GM12892 (cell line): Measurements from ENCODE around the gene ATP8A1.
"Not testable (repeated sequence)": the region's sequence is repeated elsewhere in the genome, so short reads cannot be mapped to it uniquely, and the experiment has no call there.

Experiments
- DNase-seq: peaks from one replicate; pipeline ENCODE4 v3.0.0; 2011; ENCODE audit not compliant: insufficient read length
- FAIRE-seq: peaks from 2 replicates; lab custom pipeline; 2011; peaks lifted over from hg19 to GRCh38; lab: Jason Lieb, UNC
- POLR2A ChIP-seq: IDR thresholded peaks from 2 replicates; pipeline ENCODE4 v1.6.1; 2011; ENCODE audit warnings: low read depth, low read length, control low read depth
- POLR2AphosphoS5 ChIP-seq: IDR thresholded peaks from 2 replicates; pipeline ENCODE4 v1.6.1; 2011; ENCODE audit warnings: low read depth, low read length, control low read depth
- TAF1 ChIP-seq: IDR thresholded peaks from 2 replicates; pipeline ENCODE4 v1.6.1; 2011; ENCODE audit warnings: low read depth, mild to moderate bottlenecking, control low read depth, low read length, borderline replicate concordance

The ATP8A1 gene

DNA sequence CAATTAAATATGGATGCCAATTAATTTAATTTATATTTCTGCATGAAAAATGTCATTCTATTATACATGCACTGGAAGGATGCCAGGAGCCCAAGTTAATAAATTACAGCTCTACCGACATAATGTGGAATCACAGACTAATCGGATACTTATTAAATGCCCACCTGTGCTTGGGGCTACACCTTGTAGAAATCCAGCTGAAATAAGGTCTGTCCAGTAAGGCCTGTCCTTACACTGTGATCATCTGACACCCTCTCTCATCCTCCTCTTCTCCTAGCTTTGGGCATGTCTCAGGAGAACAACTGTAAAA lies 265.6 kb downstream of the ATP8A1 start:
- FAIRE-seq (no peak), DNase-seq (no peak)
- TF ChIP-seq TAF1 (no peak), POLR2AphosphoS5 (no peak), POLR2A (no peak)

DNA sequence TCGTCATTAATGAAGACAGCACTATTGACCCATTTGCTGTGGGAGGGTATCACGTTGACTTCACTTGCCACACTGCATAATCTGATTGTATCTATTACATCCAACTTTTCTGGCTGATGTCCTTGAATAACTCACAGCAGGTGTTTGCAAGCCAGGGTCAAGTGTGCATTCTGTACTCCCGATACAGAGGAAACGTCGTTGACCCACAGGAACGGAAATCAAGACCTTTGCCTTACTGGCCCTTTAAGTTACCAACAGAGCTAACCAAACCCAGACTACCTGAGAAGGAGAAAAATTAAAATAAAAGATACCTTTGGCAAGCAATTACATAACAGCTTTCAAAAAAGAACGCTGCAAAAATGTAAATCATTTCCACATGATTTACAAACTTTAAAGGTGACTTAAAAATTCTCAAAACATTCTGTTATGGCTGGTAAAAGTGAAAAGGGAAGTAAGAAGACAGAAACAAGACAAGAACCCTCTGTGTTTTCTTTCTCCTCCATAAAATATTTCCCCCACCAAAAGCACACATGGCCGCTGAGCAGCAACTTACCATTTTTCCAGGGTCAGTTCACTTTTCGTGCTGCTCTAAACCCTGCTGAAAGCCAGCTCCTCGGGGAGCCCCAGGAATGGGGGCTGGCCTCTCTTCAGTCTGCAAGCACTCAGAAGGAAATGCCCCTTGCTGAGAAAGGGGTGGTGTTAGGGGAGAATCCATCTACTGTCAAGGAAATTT lies 266.1 kb downstream of the ATP8A1 start:
- no peak for TF ChIP-seq POLR2AphosphoS5
- TF ChIP-seq TAF1 = no peak
- TF ChIP-seq POLR2A = no peak
- DNase-seq (no peak), FAIRE-seq (peak; percentile 88)

DNA sequence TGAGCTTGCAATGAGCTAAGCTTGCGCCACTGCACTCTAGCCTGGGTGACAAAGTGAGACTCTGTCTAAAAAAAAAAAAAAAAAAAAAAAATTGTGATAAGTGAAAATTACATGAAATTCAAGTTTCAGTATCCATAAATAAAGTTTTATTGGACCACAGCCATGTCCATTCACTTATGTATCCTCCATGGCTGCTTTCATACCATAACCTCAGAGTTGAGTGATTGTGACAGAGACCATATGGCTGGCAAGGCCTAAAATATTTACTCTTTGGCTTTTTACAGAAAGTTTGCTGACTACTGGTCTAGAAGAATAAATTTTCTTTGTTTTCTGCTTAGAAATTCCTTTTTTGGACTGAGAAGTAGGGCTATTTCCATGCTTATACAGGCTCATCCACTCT lies 271.4 kb downstream of the ATP8A1 start:
- TF ChIP-seq POLR2A = no peak
- no peak for TF ChIP-seq TAF1
- no peak for TF ChIP-seq POLR2AphosphoS5
- DNase-seq (no peak), FAIRE-seq (no peak)

- DNase-seq (no peak), FAIRE-seq (no peak)
- TF ChIP-seq TAF1 (no peak), POLR2AphosphoS5 (no peak), POLR2A (no peak)
Measured at GRCh38 chr4:42381666-42382065, 275.2 kb downstream of the ATP8A1 start.

DNA sequence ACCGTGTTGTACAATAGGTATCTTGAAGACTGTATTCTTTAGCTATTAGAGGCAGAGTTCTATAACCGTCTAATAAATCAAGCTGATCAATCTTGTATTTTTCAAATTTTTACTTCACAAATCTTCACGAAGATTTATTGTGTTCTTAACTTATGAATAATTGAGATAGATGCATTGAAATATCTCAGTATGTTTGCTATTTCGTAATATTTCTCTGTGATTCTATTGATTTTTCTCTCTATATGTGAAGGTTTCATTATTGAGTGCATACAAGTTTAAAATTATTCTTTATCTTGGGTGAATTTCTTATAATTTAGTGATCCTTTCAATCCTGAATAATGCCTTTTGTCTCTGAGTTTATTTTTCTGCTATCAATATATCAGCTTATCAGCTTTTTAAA lies 279.4 kb downstream of the ATP8A1 start:
- no peak for TF ChIP-seq POLR2AphosphoS5
- no peak for DNase-seq
- FAIRE-seq = no peak

DNA sequence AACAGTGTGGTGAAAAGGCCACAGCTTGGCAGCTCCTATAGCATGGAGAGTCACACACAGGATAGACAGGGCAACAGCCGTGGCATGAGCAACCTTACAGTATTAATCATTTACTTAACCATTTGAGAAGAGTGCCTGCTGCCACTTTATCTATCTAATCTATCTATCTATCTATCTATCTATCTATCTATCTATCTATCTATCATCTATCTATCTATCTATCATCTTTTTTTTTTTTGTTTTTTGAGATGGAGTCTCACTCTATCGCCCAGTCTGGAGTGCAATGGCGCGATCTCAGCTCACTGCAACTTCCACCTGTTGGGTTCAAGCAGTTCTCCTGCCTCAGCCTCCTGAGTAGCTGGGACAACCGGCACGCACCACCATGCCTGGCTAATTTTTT lies 284.6 kb downstream of the ATP8A1 start:
- not testable (repeated sequence) for FAIRE-seq, DNase-seq

DNA sequence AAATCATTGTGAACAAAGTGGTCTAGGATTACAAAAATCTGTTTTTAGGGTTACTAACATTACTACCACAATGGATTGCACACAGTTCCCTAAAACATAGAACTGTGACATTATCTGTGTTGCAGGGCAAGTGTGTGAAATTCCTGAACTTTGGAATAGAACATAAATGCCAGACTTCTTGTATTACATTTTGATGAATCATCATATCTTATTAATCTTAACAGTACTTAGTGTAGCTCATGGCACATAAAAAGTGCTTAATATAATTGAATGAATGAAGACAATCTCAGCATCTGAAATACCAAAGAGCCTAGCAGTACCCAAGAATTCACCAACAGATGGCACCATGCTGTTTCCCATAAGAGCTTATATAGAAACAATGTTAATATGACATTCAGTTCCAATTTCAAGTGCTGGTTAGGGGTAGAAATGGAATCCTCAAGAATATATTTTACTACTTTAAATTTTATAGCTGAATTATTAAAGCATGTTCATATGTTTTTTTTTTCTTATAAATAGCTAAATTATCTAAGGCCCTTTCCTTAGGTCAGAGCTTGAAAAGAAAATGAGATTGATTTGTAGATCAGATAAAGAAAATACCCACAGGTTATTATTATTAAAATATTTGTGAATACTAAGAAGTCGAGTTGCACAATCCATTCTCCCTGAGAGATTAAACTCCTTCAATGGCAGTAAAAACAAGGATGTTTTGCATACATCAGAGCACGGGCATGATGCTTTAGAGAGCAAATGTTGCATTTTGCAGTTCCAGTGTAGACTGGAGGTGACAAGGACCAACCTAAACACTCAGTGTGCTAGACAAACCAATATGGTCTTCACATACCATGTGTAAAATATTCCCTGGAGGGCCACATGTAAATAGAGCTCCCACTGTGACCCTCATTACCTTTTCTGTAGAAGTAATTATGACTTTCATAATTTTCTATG lies 285.3 kb downstream of the ATP8A1 start:
- TF ChIP-seq TAF1 = no peak
- TF ChIP-seq POLR2AphosphoS5 = no peak
- no peak for TF ChIP-seq POLR2A
- peak; percentile 33 for FAIRE-seq
- no peak for DNase-seq

DNA sequence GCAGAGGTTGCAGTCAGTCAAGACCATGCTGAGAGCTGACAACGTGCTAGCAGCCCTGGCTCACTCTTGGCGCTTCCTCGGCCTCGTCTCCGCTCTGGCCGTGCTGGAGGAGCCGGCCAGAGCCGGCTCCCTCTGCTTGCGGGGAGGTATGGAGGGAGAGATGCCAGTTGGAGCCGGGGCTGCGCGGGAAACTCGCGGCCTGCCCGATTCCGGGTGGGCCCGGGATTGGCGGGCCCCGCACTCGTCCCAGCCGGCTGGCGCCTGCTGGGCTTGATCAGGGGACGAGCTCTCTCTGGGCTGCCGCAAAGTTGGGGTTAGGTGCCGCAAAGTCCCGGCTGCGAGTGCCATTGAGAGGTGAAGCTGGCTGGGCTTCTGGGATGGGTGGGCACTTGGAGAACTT lies 287.4 kb downstream of the ATP8A1 start:
- DNase-seq = no peak
- no peak for FAIRE-seq
- no peak for TF ChIP-seq TAF1

DNA sequence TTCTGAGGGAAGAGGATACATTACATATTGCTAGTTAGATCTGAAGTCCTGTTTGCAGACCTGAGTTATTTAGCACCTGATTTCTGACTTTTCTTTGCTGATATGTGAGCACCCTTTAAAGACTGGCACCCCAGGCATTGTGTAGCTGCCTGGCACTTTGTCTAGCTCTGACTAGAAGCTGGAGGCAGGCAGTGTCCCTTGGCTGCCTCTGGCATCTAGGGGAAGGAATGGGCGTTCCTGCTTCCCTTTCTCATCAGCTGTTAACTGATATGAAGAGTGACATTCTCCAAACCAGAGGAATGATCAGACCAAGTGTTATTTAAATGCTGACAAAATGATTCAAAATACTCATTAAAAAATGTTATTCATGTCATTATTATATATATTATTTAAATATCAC lies 289.9 kb downstream of the ATP8A1 start:
- no peak for FAIRE-seq
- DNase-seq = no peak
- no peak for TF ChIP-seq TAF1

GRCh38 chr4:42364266-42365053 lies 292.4 kb downstream of the ATP8A1 start:
- FAIRE-seq = no peak
- DNase-seq = no peak

GRCh38 chr4:42363614-42364013 lies 293.3 kb downstream of the ATP8A1 start:
- no peak for DNase-seq
- TF ChIP-seq TAF1 (no peak), POLR2AphosphoS5 (no peak), POLR2A (no peak)
- no peak for FAIRE-seq

More at GRCh38 chr4:42364266-42365053, 292.4 kb downstream of the ATP8A1 start:
- no peak for TF ChIP-seq POLR2A
- TF ChIP-seq TAF1 = no peak
- TF ChIP-seq POLR2AphosphoS5 = no peak

GRCh38 chr4:42362591-42362990 lies 294.3 kb downstream of the ATP8A1 start:
- DNase-seq = no peak
- TF ChIP-seq TAF1 = no peak
- TF ChIP-seq POLR2A = no peak
- TF ChIP-seq POLR2AphosphoS5 = no peak
- FAIRE-seq = no peak
